Choroid plexus epithelial cell (primary cell): ENCODE results near the gene OR10P1.

ENCODE experiments used
- DNase-seq: peaks from one replicate; pipeline ENCODE4 v3.0.0-alpha.2; 2010; ENCODE audit warnings: low read depth
- H3K4me3 ChIP-seq: 2 replicates; pipeline ENCODE4 v1.5.1; 2011; ENCODE audit warnings: low read depth, mild to moderate bottlenecking, control low read depth, low read length, moderate library complexity
- TF ChIP-seq, protein P1 (sequence below): conservative IDR thresholded peaks from 2 replicates; pipeline ENCODE4 v1.5.1; 2011; ENCODE audit warnings: low read depth, mild to moderate bottlenecking, control low read depth, inconsistent platforms, low read length, moderate library complexity

OR10P1 gene

GRCh38 chr12:55673638-55674037 is 36.9 kb downstream of the OR10P1 start:
- TF ChIP-seq, protein P1, sequence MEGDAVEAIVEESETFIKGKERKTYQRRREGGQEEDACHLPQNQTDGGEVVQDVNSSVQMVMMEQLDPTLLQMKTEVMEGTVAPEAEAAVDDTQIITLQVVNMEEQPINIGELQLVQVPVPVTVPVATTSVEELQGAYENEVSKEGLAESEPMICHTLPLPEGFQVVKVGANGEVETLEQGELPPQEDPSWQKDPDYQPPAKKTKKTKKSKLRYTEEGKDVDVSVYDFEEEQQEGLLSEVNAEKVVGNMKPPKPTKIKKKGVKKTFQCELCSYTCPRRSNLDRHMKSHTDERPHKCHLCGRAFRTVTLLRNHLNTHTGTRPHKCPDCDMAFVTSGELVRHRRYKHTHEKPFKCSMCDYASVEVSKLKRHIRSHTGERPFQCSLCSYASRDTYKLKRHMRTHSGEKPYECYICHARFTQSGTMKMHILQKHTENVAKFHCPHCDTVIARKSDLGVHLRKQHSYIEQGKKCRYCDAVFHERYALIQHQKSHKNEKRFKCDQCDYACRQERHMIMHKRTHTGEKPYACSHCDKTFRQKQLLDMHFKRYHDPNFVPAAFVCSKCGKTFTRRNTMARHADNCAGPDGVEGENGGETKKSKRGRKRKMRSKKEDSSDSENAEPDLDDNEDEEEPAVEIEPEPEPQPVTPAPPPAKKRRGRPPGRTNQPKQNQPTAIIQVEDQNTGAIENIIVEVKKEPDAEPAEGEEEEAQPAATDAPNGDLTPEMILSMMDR: no peak
- H3K4me3 ChIP-seq: no peak overlapping the region
- DNase-seq: no peak

- H3K4me3 ChIP-seq: no peak overlapping the region
- TF ChIP-seq, protein P1: no peak
- DNase-seq: no peak
These were observed 39.0 kb downstream of the OR10P1 start for GRCh38 chr12:55675666-55676065.

- H3K4me3 ChIP-seq: no peak overlapping the region
- no peak for DNase-seq
These were observed 40.0 kb downstream of the OR10P1 start for GRCh38 chr12:55676707-55677106.

GRCh38 chr12:55679691-55680090 is 43.0 kb downstream of the OR10P1 start:
- TF ChIP-seq, protein P1: no peak
- no peak overlapping the region for H3K4me3 ChIP-seq
- DNase-seq: no peak

More at GRCh38 chr12:55676707-55677106, 40.0 kb downstream of the OR10P1 start:
- TF ChIP-seq, protein P1: no peak

DNA sequence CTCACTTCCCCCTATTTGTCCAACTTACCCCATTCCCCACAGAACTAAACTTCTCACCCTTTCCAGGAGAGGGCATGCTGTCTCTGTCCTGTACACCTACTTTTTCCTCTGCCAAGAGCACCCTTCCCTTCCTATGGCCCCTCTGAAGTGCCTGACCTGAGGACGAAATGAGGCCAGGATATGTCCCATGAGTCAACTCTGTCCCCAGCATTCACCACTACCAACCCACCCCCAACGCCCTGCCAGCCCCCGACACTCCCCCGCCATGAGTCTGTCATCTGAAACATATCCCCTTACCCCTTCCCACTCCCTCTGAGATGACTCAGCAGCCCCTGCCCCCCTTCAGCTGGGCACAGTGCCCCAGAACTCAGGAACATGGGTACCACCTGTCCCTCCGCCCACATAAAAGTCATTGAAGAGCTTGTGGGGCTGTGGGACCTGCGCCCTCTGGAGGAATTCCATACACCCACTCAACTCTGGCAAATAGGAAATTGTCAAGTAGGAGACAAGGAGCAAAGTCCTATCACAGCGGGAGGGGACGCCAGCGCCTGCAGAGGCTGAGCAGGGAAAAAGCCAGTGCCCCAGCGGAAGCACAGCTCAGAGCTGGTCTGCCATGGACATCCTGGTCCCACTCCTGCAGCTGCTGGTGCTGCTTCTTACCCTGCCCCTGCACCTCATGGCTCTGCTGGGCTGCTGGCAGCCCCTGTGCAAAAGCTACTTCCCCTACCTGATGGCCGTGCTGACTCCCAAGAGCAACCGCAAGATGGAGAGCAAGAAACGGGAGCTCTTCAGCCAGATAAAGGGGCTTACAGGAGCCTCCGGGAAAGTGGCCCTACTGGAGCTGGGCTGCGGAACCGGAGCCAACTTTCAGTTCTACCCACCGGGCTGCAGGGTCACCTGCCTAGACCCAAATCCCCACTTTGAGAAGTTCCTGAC is 44.7 kb downstream of the OR10P1 start:
- DNase-seq: peak; percentile 42
- TF ChIP-seq, protein P1: peak; percentile 47
- H3K4me3 ChIP-seq: no peak overlapping the region

GRCh38 chr12:55682087-55682796 is 45.5 kb downstream of the OR10P1 start:
- H3K4me3 ChIP-seq: no peak overlapping the region
- TF ChIP-seq, protein P1: no peak
- no peak for DNase-seq
